ENCODE results near the gene HHIPL1.

Gene HHIPL1

DNA sequence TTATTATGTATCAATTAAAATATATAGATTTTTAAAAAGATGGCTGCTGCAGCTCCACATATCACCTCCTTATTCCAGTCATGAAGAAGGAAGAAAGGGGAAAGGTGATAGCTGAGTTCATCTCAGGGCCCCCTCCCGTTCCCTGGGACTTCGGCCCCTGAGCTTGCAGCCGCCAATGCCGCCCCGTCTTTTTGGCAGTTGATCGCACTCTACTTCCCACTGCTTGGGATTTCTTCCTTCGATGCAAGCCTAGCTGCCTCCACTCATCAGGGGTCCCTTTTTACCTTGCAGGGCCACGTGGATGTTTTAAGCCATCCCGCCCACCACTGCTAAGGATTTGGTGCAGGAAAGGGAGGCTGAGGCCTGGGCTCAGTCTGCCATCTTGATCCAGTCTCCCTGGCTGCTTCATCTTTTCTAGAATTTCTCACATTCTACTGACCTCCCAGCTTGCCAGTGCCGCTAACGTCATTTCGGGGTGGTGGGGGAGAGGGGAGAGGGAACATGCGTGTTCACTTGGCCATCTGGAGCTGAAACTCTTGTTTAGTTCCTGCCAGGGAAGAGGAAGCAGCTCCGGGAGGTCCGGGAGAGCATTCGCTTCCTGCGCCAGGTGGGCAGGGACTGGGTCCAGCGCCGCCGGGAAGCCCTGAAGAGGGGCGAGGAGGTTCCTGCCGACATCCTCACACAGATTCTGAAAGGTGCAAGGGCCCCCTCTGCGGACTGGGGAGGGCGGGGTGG is 70.5 kb downstream of the HHIPL1 start:
- H3K9me3 ChIP-seq (ENCODE audit: severe bottlenecking) = no peaks in the 10 kb centered on the region
- H3K27ac ChIP-seq = no peak overlapping the region
- H3K4me3 ChIP-seq (ENCODE audit: low read depth, low read length) = no peak overlapping the region
- DNase-seq = no peak
- no peaks in the 10 kb centered on the region for H3K27me3 ChIP-seq (ENCODE audit: insufficient read depth, low read depth, severe bottlenecking)
- no peaks in the 10 kb centered on the region for H3K36me3 ChIP-seq
- TF ChIP-seq, protein P1, sequence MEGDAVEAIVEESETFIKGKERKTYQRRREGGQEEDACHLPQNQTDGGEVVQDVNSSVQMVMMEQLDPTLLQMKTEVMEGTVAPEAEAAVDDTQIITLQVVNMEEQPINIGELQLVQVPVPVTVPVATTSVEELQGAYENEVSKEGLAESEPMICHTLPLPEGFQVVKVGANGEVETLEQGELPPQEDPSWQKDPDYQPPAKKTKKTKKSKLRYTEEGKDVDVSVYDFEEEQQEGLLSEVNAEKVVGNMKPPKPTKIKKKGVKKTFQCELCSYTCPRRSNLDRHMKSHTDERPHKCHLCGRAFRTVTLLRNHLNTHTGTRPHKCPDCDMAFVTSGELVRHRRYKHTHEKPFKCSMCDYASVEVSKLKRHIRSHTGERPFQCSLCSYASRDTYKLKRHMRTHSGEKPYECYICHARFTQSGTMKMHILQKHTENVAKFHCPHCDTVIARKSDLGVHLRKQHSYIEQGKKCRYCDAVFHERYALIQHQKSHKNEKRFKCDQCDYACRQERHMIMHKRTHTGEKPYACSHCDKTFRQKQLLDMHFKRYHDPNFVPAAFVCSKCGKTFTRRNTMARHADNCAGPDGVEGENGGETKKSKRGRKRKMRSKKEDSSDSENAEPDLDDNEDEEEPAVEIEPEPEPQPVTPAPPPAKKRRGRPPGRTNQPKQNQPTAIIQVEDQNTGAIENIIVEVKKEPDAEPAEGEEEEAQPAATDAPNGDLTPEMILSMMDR (IDR thresholded peaks at IDR 0.05; ENCODE audit: low read depth, low read length) = no peak

DNA sequence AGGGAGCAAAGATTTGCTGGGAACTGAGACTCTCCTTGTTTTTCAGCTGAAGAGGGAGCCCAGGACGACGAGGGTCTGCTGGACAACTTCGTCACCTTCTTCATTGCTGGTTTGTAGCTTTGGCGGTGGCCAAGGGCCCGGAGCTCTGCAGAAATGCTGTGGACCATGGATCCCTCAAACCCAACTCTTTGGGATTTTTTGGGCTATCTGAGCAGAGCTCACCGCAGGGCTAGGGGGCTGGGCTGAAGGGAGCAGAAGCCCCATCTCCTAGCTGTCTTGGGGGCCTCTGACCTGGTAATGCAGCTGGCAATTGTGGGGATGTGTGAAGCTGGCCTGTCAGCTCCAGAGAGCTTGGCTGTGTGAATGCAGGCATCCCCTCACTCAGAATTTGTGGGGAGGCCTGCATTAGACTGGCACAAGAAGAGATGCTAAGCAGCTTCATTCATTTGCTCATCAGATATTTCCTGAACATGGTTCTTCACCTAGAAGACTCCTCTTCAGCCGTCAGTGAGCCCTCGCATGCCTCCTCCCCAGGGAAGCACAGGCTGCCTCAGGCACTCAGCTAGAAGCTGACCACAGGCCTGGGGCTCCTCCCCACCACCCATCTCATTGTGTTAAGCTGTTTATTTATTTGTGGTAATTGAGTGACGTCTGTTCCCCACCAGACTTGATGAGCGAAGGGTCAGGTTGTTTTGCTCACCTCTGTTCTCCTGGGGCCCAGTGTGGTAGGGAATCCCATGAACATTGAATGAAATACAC is 71.3 kb downstream of the HHIPL1 start:
- Histone ChIP-seq H3K27ac (no peak overlapping the region), H3K27me3 (ENCODE audit: insufficient read depth, low read depth, severe bottlenecking) (no peaks in the 10 kb centered on the region), H3K9me3 (ENCODE audit: severe bottlenecking) (no peaks in the 10 kb centered on the region), H3K4me3 (ENCODE audit: low read depth, low read length) (no peak overlapping the region), H3K36me3 (no peaks in the 10 kb centered on the region)
- no peak for DNase-seq
- TF ChIP-seq, protein P1 (IDR thresholded peaks at IDR 0.05; ENCODE audit: low read depth, low read length) = no peak

DNA sequence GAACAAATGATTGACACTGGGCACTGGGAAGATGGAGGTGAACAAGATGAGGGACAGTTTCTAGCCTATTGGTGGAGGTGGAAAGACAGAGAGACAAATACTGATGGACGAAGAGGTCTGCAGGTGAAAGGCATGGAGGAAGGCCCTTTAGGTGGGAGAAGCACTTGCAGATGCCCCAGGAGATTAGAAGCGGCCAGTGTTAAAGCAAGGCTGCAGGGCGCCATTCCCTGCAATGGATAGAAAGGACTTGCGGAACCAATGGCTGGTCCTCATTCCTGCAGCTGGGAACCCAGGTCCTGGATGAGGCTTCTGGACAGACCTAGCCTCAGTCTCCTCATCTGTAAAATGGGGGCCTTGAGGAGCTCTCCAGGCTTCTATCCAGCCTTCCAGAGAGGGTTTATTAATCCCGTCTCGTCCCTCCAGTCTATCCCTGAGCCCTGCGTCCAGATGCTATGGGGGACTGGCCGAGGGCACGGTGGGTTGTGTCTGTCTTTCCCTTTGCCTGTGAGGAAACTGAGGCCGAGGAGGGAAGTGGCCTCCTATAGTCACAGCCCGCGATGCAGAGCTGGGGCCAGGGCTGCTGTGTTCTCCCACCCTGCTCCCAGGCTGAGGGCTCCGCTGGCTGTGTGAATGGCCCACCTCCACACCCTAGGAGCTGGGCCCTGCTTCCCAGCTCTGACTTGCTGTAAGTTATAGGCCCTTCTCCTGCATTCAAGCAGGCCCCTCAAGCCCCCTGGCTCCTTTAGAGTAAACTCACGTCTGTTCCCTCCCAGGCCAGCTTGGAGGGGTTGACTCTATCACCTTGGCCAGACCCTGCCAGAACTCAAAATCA is 72.1 kb downstream of the HHIPL1 start:
- DNase-seq = no peak
- TF ChIP-seq, protein P1 (IDR thresholded peaks at IDR 0.05; ENCODE audit: low read depth, low read length) = no peak
- H3K9me3 ChIP-seq (ENCODE audit: severe bottlenecking) = no peaks in the 10 kb centered on the region
- H3K27me3 ChIP-seq (ENCODE audit: insufficient read depth, low read depth, severe bottlenecking) = no peaks in the 10 kb centered on the region
- no peaks in the 10 kb centered on the region for H3K36me3 ChIP-seq
- H3K4me3 ChIP-seq (ENCODE audit: low read depth, low read length) = no peak overlapping the region
- no peak overlapping the region for H3K27ac ChIP-seq

- Histone ChIP-seq H3K36me3 (no peaks in the 10 kb centered on the region), H3K9me3 (ENCODE audit: severe bottlenecking) (no peaks in the 10 kb centered on the region), H3K27ac (no peak overlapping the region), H3K4me3 (ENCODE audit: low read depth, low read length) (no peak overlapping the region), H3K27me3 (ENCODE audit: insufficient read depth, low read depth, severe bottlenecking) (no peaks in the 10 kb centered on the region)
- no peak for DNase-seq
- TF ChIP-seq, protein P1 (IDR thresholded peaks at IDR 0.05; ENCODE audit: low read depth, low read length) = no peak
Measured at GRCh38 chr14:99717682-99718013, 72.7 kb downstream of the HHIPL1 start.

DNA sequence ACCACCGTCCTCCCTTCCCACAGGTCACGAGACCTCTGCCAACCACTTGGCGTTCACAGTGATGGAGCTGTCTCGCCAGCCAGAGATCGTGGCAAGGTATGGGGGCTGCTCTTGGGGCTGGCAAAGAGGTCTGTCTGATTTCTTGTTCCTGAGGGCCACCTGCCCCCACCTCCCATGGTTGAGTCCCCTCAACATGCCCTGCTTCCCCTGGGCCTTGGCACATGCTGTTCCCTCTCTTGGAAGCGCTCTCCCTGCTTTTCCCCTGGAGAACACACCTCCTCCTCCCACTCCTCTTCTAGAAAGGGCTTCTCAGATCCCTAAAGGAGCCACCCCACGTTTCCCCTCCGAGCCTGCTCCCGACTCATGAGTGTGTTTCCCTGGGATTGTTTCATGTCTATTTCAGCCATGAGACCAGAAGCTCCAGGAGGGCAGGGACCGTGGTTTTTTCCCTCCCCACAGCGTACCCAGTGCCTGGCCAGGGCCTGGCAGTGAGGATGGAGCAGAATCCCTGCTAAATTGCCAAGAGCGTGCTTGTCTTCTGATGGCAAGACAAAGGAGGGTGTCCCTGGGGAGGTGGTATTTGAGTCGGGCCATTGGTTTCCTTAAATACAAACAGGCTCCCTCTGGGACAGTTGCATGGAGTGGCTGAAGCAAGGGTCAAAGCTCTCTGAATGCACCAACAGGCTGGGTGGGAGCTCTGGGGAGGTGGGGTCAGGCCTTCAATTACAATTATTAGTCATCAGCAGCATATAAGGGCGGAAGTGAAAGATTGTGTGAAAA is 73.3 kb downstream of the HHIPL1 start:
- DNase-seq = no peak
- Histone ChIP-seq H3K9me3 (ENCODE audit: severe bottlenecking) (peaks cover 2% of the 10 kb centered on the region), H3K4me3 (ENCODE audit: low read depth, low read length) (no peak overlapping the region), H3K36me3 (no peaks in the 10 kb centered on the region), H3K27me3 (ENCODE audit: insufficient read depth, low read depth, severe bottlenecking) (no peaks in the 10 kb centered on the region), H3K27ac (no peak overlapping the region)
- TF ChIP-seq, protein P1 (IDR thresholded peaks at IDR 0.05; ENCODE audit: low read depth, low read length) = no peak

Measured in WERI-Rb-1 (cell line).